ENCODE results near the gene MT1B.

Gene MT1B

GRCh38 chr16:56614549-56614991, 37.1 kb upstream of the MT1B start:
- H3K4me3 ChIP-seq (ENCODE audit: low read length), result no peak overlapping the region
- H4K20me1 ChIP-seq (ENCODE audit: control insufficient read depth, insufficient read depth, low read depth, low read length), result no peaks in the 10 kb centered on the region
- H3K27ac ChIP-seq (ENCODE audit: low read depth, low read length), result no peak overlapping the region
- H3K9me3 ChIP-seq (ENCODE audit: control insufficient read depth, insufficient read depth, low read length), result no peaks in the 10 kb centered on the region
- no peaks in the 10 kb centered on the region for H3K79me2 ChIP-seq (ENCODE audit: control insufficient read depth, low read length)
- no peaks in the 10 kb centered on the region for H3K36me3 ChIP-seq (ENCODE audit: control insufficient read depth, low read length)
- peaks cover 22% of the 10 kb centered on the region for H3K27me3 ChIP-seq (ENCODE audit: control insufficient read depth, low read length)
- H3K4me2 ChIP-seq (ENCODE audit: low read length), result no peak overlapping the region
- TF ChIP-seq EZH2phosphoT487 (IDR thresholded peaks at IDR 0.05; ENCODE audit: borderline replicate concordance, low read length), result no peak
- TF ChIP-seq, protein P1, sequence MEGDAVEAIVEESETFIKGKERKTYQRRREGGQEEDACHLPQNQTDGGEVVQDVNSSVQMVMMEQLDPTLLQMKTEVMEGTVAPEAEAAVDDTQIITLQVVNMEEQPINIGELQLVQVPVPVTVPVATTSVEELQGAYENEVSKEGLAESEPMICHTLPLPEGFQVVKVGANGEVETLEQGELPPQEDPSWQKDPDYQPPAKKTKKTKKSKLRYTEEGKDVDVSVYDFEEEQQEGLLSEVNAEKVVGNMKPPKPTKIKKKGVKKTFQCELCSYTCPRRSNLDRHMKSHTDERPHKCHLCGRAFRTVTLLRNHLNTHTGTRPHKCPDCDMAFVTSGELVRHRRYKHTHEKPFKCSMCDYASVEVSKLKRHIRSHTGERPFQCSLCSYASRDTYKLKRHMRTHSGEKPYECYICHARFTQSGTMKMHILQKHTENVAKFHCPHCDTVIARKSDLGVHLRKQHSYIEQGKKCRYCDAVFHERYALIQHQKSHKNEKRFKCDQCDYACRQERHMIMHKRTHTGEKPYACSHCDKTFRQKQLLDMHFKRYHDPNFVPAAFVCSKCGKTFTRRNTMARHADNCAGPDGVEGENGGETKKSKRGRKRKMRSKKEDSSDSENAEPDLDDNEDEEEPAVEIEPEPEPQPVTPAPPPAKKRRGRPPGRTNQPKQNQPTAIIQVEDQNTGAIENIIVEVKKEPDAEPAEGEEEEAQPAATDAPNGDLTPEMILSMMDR (IDR thresholded peaks at IDR 0.05; ENCODE audit: low read depth, low read length, poor library complexity, severe bottlenecking), result no peak
- no peaks in the 10 kb centered on the region for H3K9me2 ChIP-seq (replicated peaks; ENCODE audit: control insufficient read depth, low read length)
- peaks cover 15% of the 10 kb centered on the region for H3K4me1 ChIP-seq (ENCODE audit: control insufficient read depth, low read length)
- H3F3A ChIP-seq (ENCODE audit: control insufficient read depth, insufficient read depth), result no peaks in the 10 kb centered on the region

DNA sequence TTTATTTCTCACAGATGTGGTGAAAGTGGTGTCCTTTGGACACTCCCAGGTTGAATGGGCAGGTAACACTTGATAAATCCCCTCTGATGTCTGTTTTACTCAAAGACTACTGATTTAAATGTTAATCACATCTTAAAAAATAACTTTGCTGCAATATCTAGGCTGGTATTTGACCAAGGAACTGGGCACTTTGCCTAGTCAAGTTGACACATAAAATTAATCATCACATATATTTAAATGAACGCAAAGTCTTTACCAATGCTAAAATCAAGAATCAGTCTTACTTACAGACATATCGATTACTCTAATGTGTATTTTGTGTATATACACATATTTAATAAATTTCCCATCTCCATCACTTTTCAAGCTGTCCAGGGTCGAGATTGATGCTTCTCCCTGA, 36.3 kb upstream of the MT1B start:
- TF ChIP-seq, protein P1 (IDR thresholded peaks at IDR 0.05; ENCODE audit: low read depth, low read length, poor library complexity, severe bottlenecking), result no peak
- TF ChIP-seq EZH2phosphoT487 (IDR thresholded peaks at IDR 0.05; ENCODE audit: borderline replicate concordance, low read length), result no peak
- Histone ChIP-seq H3K27ac (ENCODE audit: low read depth, low read length) (no peak overlapping the region), H3K9me2 (replicated peaks; ENCODE audit: control insufficient read depth, low read length) (no peaks in the 10 kb centered on the region), H4K20me1 (ENCODE audit: control insufficient read depth, insufficient read depth, low read depth, low read length) (no peaks in the 10 kb centered on the region), H3F3A (ENCODE audit: control insufficient read depth, insufficient read depth) (no peaks in the 10 kb centered on the region), H3K4me3 (ENCODE audit: low read length) (no peak overlapping the region), H3K79me2 (ENCODE audit: control insufficient read depth, low read length) (no peaks in the 10 kb centered on the region), H3K4me2 (ENCODE audit: low read length) (no peak overlapping the region), H3K27me3 (ENCODE audit: control insufficient read depth, low read length) (peaks cover 22% of the 10 kb centered on the region; the same call in 1 of the 2 replicates), H3K4me1 (ENCODE audit: control insufficient read depth, low read length) (peaks cover 7% of the 10 kb centered on the region), H3K36me3 (ENCODE audit: control insufficient read depth, low read length) (no peaks in the 10 kb centered on the region), H3K9me3 (ENCODE audit: control insufficient read depth, insufficient read depth, low read length) (no peaks in the 10 kb centered on the region)

GRCh38 chr16:56616608-56617211, 35.0 kb upstream of the MT1B start:
- H3K79me2 ChIP-seq (ENCODE audit: control insufficient read depth, low read length), result no peaks in the 10 kb centered on the region
- no peaks in the 10 kb centered on the region for H3K9me3 ChIP-seq (ENCODE audit: control insufficient read depth, insufficient read depth, low read length)
- no peak overlapping the region for H3K4me2 ChIP-seq (ENCODE audit: low read length)
- TF ChIP-seq, protein P1 (IDR thresholded peaks at IDR 0.05; ENCODE audit: low read depth, low read length, poor library complexity, severe bottlenecking), result no peak
- no peak for TF ChIP-seq EZH2phosphoT487 (IDR thresholded peaks at IDR 0.05; ENCODE audit: borderline replicate concordance, low read length)
- no peak overlapping the region for H3K4me3 ChIP-seq (ENCODE audit: low read length)
- H3K9me2 ChIP-seq (replicated peaks; ENCODE audit: control insufficient read depth, low read length), result no peaks in the 10 kb centered on the region
- no peaks in the 10 kb centered on the region for H3K4me1 ChIP-seq (ENCODE audit: control insufficient read depth, low read length)
- H3K27ac ChIP-seq (ENCODE audit: low read depth, low read length), result no peak overlapping the region
- no peaks in the 10 kb centered on the region for H3K36me3 ChIP-seq (ENCODE audit: control insufficient read depth, low read length)
- H3F3A ChIP-seq (ENCODE audit: control insufficient read depth, insufficient read depth), result no peaks in the 10 kb centered on the region
- no peaks in the 10 kb centered on the region for H4K20me1 ChIP-seq (ENCODE audit: control insufficient read depth, insufficient read depth, low read depth, low read length)
- peaks cover 22% of the 10 kb centered on the region; the same call in 1 of the 2 replicates for H3K27me3 ChIP-seq (ENCODE audit: control insufficient read depth, low read length)
